ENCODE measurements around the gene POLR3GL.

POLR3GL gene

DNA sequence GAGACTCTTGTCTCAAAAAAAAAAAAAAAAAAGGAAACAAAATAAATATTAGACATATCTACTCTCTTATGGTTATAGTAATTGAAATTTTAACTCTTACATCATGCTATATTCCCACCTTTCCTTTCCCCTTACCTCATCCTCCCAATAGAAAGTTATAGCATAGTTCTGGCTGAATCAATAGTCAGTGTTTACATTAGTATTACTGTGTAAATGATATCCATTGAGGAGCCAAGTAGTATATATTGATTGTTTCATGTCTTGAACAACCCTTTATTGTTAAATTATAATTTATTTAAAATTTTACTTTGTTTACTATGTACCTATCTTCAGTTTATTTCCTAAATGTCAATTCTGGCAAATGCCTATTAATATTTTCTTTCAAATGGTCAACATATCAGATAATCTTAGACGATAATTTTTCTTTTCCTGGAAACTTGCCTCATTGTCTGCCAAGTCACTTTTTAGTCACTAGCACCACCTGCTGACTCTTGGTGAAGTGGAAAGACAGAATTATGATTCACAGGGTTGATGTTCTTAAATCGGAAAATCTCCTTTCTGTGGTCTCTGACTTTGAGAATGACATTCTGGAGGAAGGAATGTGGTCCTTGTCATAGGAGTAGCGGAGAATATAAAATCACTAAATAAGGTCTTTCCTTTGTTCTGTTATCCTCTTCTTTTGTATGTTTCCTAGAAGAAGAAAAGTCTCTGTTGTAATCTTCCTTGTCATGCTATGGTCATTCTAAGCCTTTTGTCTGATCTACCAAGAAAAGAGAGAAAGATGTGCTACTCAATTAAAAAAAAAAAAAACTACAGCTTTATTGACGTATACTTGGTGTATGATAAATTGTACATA lies 48.4 kb downstream of the POLR3GL start:
- no peaks in the 10 kb centered on the region for H3K27me3 ChIP-seq (ENCODE audit: insufficient read depth, poor library complexity, severe bottlenecking)
- TF ChIP-seq SPI1 (IDR thresholded peaks at IDR 0.05; ENCODE audit: borderline replicate concordance, low read depth): no peak
- TF ChIP-seq, protein P1, sequence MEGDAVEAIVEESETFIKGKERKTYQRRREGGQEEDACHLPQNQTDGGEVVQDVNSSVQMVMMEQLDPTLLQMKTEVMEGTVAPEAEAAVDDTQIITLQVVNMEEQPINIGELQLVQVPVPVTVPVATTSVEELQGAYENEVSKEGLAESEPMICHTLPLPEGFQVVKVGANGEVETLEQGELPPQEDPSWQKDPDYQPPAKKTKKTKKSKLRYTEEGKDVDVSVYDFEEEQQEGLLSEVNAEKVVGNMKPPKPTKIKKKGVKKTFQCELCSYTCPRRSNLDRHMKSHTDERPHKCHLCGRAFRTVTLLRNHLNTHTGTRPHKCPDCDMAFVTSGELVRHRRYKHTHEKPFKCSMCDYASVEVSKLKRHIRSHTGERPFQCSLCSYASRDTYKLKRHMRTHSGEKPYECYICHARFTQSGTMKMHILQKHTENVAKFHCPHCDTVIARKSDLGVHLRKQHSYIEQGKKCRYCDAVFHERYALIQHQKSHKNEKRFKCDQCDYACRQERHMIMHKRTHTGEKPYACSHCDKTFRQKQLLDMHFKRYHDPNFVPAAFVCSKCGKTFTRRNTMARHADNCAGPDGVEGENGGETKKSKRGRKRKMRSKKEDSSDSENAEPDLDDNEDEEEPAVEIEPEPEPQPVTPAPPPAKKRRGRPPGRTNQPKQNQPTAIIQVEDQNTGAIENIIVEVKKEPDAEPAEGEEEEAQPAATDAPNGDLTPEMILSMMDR (IDR thresholded peaks at IDR 0.05; ENCODE audit: insufficient read depth, low read length): peak; percentile 60
- peak; percentile 40 to 62 for DNase-seq (ENCODE audit: low read depth in 1 of 2, low spot score in 1 of 2)
- no peak overlapping the region for H3K27ac ChIP-seq (replicated peaks)
- no peak overlapping the region for H3K4me3 ChIP-seq (replicated peaks; ENCODE audit: insufficient read depth, low read length)

DNA sequence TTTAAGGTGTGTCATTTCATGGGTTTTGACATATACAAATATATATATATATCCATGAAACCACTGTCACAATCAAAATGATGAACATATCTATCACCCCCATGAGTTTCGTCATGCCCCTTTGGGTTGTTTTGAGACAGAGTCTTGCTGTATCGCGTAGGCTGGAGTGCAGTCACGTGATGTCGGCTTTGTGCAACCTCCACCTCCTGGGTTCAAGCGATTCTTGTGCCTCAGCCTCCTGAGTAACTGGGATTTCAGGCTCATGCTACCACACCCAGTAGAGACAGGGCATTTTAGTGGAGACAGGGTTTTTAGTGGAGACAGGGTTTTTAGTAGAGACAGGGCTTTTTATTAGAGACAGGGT lies 49.1 kb downstream of the POLR3GL start:
- DNase-seq (ENCODE audit: low read depth in 1 of 2, low spot score in 1 of 2): no peak
- H3K4me3 ChIP-seq (replicated peaks; ENCODE audit: insufficient read depth, low read length): no peak overlapping the region
- TF ChIP-seq SPI1 (IDR thresholded peaks at IDR 0.05; ENCODE audit: borderline replicate concordance, low read depth): no peak
- TF ChIP-seq POLR2AphosphoS5 (IDR thresholded peaks at IDR 0.05; ENCODE audit: low read depth): no peak
- TF ChIP-seq, protein P2, sequence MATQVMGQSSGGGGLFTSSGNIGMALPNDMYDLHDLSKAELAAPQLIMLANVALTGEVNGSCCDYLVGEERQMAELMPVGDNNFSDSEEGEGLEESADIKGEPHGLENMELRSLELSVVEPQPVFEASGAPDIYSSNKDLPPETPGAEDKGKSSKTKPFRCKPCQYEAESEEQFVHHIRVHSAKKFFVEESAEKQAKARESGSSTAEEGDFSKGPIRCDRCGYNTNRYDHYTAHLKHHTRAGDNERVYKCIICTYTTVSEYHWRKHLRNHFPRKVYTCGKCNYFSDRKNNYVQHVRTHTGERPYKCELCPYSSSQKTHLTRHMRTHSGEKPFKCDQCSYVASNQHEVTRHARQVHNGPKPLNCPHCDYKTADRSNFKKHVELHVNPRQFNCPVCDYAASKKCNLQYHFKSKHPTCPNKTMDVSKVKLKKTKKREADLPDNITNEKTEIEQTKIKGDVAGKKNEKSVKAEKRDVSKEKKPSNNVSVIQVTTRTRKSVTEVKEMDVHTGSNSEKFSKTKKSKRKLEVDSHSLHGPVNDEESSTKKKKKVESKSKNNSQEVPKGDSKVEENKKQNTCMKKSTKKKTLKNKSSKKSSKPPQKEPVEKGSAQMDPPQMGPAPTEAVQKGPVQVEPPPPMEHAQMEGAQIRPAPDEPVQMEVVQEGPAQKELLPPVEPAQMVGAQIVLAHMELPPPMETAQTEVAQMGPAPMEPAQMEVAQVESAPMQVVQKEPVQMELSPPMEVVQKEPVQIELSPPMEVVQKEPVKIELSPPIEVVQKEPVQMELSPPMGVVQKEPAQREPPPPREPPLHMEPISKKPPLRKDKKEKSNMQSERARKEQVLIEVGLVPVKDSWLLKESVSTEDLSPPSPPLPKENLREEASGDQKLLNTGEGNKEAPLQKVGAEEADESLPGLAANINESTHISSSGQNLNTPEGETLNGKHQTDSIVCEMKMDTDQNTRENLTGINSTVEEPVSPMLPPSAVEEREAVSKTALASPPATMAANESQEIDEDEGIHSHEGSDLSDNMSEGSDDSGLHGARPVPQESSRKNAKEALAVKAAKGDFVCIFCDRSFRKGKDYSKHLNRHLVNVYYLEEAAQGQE (IDR thresholded peaks at IDR 0.05; ENCODE audit: insufficient replicate concordance, low read depth): no peak
- no peak for TF ChIP-seq GABPA (IDR thresholded peaks at IDR 0.05; ENCODE audit: low read depth)
- TF ChIP-seq, protein P1 (IDR thresholded peaks at IDR 0.05; ENCODE audit: insufficient read depth, low read length): no peak
- H3K27me3 ChIP-seq (ENCODE audit: insufficient read depth, poor library complexity, severe bottlenecking): peaks cover 2% of the 10 kb centered on the region
- no peak overlapping the region for H3K27ac ChIP-seq (replicated peaks)

DNA sequence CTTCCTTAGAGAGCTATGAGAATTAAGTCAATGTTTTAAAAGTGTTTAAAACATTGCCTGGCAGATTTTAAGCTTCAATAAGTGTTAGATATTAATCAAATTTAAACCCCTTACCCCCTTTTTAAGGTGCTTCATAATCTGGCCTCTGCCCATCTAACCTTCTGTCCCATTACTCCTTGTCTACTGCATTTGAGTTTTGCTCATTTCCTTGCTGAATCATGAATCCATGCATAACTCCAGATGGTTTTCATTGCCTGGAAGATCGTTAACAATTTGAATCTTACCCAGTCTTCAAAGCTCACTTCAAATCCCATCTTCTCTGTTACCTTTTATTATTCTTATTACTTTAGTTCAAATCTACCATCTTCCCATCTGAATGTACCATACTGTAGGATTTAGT lies 52.4 kb downstream of the POLR3GL start:
- no peak for DNase-seq (ENCODE audit: low read depth in 1 of 2, low spot score in 1 of 2)
- Histone ChIP-seq H3K4me3 (replicated peaks; ENCODE audit: insufficient read depth, low read length) (no peak overlapping the region), H3K27ac (replicated peaks) (no peak overlapping the region), H3K27me3 (ENCODE audit: insufficient read depth, poor library complexity, severe bottlenecking) (peaks cover 8% of the 10 kb centered on the region)
- TF ChIP-seq, protein P1 (IDR thresholded peaks at IDR 0.05; ENCODE audit: insufficient read depth, low read length): no peak
- no peak for TF ChIP-seq POLR2AphosphoS5 (IDR thresholded peaks at IDR 0.05; ENCODE audit: low read depth)
- no peak for TF ChIP-seq GABPA (IDR thresholded peaks at IDR 0.05; ENCODE audit: low read depth)
- no peak for TF ChIP-seq SPI1 (IDR thresholded peaks at IDR 0.05; ENCODE audit: borderline replicate concordance, low read depth)
- TF ChIP-seq, protein P2 (IDR thresholded peaks at IDR 0.05; ENCODE audit: insufficient replicate concordance, low read depth): no peak

Data from HL-60 (cell line).